HG03342 (cell line): ENCODE data around the gene GSTK1.
"Not testable (repeated sequence)": the region's sequence is repeated elsewhere in the genome, so short reads cannot be mapped to it uniquely, and the experiment has no call there.

Experiments used
- ATAC-seq: cut with Tn5 transposase; IDR thresholded peaks from one replicate; pipeline ENCODE4 v1.9.1; 2021; ENCODE audit warnings: mild to moderate bottlenecking, moderate library complexity; ENCODE audit not compliant: unreplicated experiment

The GSTK1 gene

GRCh38 chr7:143238289-143238980, 24.8 kb upstream of the GSTK1 start:
- ATAC-seq: no peak

GRCh38 chr7:143239813-143240212, 23.4 kb upstream of the GSTK1 start:
- no peak for ATAC-seq

- peak; percentile 96 for ATAC-seq
These were observed 22.7 kb upstream of the GSTK1 start for GRCh38 chr7:143240291-143241168.

- ATAC-seq: no peak
These were observed 20.9 kb upstream of the GSTK1 start for GRCh38 chr7:143242306-143242705.

- no peak for ATAC-seq
These were observed 20.1 kb upstream of the GSTK1 start for GRCh38 chr7:143243111-143243510.

GRCh38 chr7:143243614-143244013, 19.6 kb upstream of the GSTK1 start:
- no peak for ATAC-seq

GRCh38 chr7:143244321-143244720, 18.9 kb upstream of the GSTK1 start:
- ATAC-seq: no peak

- ATAC-seq: no peak
These were observed 18.1 kb upstream of the GSTK1 start for GRCh38 chr7:143245123-143245522.

- ATAC-seq: no peak
These were observed 15.9 kb upstream of the GSTK1 start for GRCh38 chr7:143247372-143247771.

GRCh38 chr7:143248761-143249354, 14.4 kb upstream of the GSTK1 start:
- no peak for ATAC-seq

GRCh38 chr7:143250199-143250598, 13.0 kb upstream of the GSTK1 start:
- no peak for ATAC-seq

- ATAC-seq: no peak
These were observed 12.4 kb upstream of the GSTK1 start for GRCh38 chr7:143250822-143251221.

GRCh38 chr7:143252006-143252405, 11.2 kb upstream of the GSTK1 start:
- ATAC-seq: no peak

- no peak for ATAC-seq
These were observed 7.7 kb upstream of the GSTK1 start for GRCh38 chr7:143255564-143255963.

- ATAC-seq: peak; percentile 16
These were observed 6.9 kb upstream of the GSTK1 start for GRCh38 chr7:143256325-143256724.

- ATAC-seq: peak; percentile 84
These were observed 6.3 kb upstream of the GSTK1 start for GRCh38 chr7:143256932-143257331.

- no peak for ATAC-seq
These were observed 5.7 kb upstream of the GSTK1 start for GRCh38 chr7:143257501-143257900.

GRCh38 chr7:143258831-143259230, 4.4 kb upstream of the GSTK1 start:
- peak; percentile 27 for ATAC-seq

GRCh38 chr7:143259765-143260164, 3.5 kb upstream of the GSTK1 start:
- ATAC-seq: no peak

- no peak for ATAC-seq
These were observed 1.3 kb upstream of the GSTK1 start for GRCh38 chr7:143261901-143262300.

GRCh38 chr7:143264196-143264568, 941 bp downstream of the GSTK1 start:
- not testable (repeated sequence) for ATAC-seq
